ENCODE data around the gene NRSN1. TPM values are rescaled to one million over a fixed set of nuclear protein-coding genes. Genes with fewer than 3 reads are reported as not detected.

The NRSN1 gene
- total and polyA plus RNA-seq, 10 donors: 0.03 TPM; not detected in 9

DNA sequence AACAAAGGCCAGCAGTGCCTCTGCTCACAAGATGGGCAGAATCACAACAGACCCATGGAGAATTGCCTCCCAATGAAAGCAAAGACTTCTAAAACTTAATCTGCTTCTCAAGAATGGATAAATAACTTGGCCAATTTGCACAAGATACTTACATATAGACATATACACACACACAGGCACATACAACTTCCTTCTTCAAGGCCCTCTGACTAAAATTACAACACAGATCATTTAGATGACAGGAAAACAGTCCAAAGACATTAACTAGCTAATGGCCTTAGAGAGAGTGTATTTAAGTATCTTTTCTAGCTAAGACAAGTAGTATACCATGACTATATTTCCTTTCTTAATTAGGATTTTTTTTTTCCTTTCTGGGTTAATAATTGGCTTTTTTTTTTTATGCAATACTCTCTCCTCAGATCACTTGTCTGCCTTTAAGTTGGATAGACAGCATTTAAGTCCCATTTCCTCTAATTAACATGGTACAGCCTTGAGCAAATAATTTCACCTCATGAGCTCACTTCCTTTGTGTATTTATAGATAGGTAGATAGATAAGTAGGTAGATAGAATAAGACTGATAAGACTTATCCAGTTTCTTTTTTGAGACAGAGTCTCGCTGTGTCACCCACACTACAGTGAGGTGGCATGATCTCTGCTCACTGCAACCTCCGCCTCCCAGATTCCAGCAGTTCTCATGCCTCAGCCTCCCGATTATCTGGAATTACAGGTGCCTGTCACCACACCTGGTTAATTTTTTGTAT lies 70.0 kb downstream of the NRSN1 start:
- Histone ChIP-seq H3K27me3 (replicated peaks in 1 of 7) (peaks cover 0 to 24% (median 5%) of the 10 kb centered on the region in 7 donors), H3K27ac (no peak overlapping the region), H3K36me3 (no peaks in the 10 kb centered on the region), H3K9me3 (peaks cover 0 to 3% (median 0%) of the 10 kb centered on the region in 8 donors), H3K4me1 (no peaks in the 10 kb centered on the region), H3K4me3 (no peak overlapping the region)
- 76 to 90% (median 86%) methylated on average over 3 of the region's 3 CpGs for WGBS, 5 donors
- no peak for TF ChIP-seq POLR2AphosphoS5 (IDR thresholded peaks at IDR 0.05)
- no peak for TF ChIP-seq POLR2A (IDR thresholded peaks at IDR 0.05)
- TF ChIP-seq, protein P1, sequence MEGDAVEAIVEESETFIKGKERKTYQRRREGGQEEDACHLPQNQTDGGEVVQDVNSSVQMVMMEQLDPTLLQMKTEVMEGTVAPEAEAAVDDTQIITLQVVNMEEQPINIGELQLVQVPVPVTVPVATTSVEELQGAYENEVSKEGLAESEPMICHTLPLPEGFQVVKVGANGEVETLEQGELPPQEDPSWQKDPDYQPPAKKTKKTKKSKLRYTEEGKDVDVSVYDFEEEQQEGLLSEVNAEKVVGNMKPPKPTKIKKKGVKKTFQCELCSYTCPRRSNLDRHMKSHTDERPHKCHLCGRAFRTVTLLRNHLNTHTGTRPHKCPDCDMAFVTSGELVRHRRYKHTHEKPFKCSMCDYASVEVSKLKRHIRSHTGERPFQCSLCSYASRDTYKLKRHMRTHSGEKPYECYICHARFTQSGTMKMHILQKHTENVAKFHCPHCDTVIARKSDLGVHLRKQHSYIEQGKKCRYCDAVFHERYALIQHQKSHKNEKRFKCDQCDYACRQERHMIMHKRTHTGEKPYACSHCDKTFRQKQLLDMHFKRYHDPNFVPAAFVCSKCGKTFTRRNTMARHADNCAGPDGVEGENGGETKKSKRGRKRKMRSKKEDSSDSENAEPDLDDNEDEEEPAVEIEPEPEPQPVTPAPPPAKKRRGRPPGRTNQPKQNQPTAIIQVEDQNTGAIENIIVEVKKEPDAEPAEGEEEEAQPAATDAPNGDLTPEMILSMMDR (IDR thresholded peaks at IDR 0.05 in 8 of 11, conservative IDR thresholded peaks at IDR 0.05 in 3 of 11): no peak
- no peak for DNase-seq
- intact Hi-C loops (cut with DNase I; ENCODE audit: low total_unique reads): no loop called here

Small RNAs within 50 kb of the gene (small RNA-seq; reads per million reads assigned to genes)
- 0 reads per million in 4 donors for gene RF00218

Other genes with a start within 250 kb of the NRSN1 start
- gene DCDC2, start 231.8 kb downstream of the NRSN1 start, total RNA-seq: not detected
- under 1 TPM in 2 of 3 donors, not detected in 1; 0.02 to 0.03 TPM for gene DCDC2, start 231.8 kb downstream of the NRSN1 start, polyA plus RNA-seq

Measured in spleen (tissue), 11 donors.